Tongue (tissue), 2 donors: ENCODE results near the gene ALG12. TPM values are rescaled to one million over a fixed set of nuclear protein-coding genes. Genes with fewer than 3 reads are reported as not detected.

ENCODE experiments used
- DNase-seq: peaks from one replicate; pipeline ENCODE4 v3.0.0-alpha.2; 2015
- total RNA-seq: library from RNA; depleted of rRNA; stranded (reverse); fragments of >200 nt; gene quantifications from one replicate; pipeline ENCODE4 v1.2.3, GENCODE V29; 2014

The ALG12 gene
- total RNA-seq, 1 donor from 2014 or later = 10.3 TPM

GRCh38 chr22:49929994-49930575 lies 11.8 kb upstream of the ALG12 start:
- no peak for DNase-seq

GRCh38 chr22:49929211-49929979 lies 11.2 kb upstream of the ALG12 start:
- peak; percentile 67 for DNase-seq

- no peak for DNase-seq
Observed at GRCh38 chr22:49928555-49929210, 10.4 kb upstream of the ALG12 start.

- no peak for DNase-seq
Observed at GRCh38 chr22:49928185-49928495, 9.9 kb upstream of the ALG12 start.

- DNase-seq = no peak
Observed at GRCh38 chr22:49927483-49928184, 9.4 kb upstream of the ALG12 start.

GRCh38 chr22:49926916-49927315 lies 8.7 kb upstream of the ALG12 start:
- no peak for DNase-seq

- no peak for DNase-seq
Observed at GRCh38 chr22:49925525-49926128, 7.4 kb upstream of the ALG12 start.

GRCh38 chr22:49924113-49924833 lies 6.0 kb upstream of the ALG12 start:
- no peak for DNase-seq

- DNase-seq = no peak
Observed at GRCh38 chr22:49923445-49923844, 5.2 kb upstream of the ALG12 start.

GRCh38 chr22:49922926-49923325 lies 4.7 kb upstream of the ALG12 start:
- DNase-seq = no peak

GRCh38 chr22:49922484-49922883 lies 4.2 kb upstream of the ALG12 start:
- DNase-seq = no peak

GRCh38 chr22:49921508-49922278 lies 3.5 kb upstream of the ALG12 start:
- DNase-seq = no peak

GRCh38 chr22:49920859-49921258 lies 2.6 kb upstream of the ALG12 start:
- DNase-seq = no peak

- DNase-seq = no peak
Observed at GRCh38 chr22:49918911-49919881, 958 bp upstream of the ALG12 start.

- no peak for DNase-seq
Observed at GRCh38 chr22:49916831-49917230, 1.4 kb downstream of the ALG12 start.

- DNase-seq = no peak
Observed at GRCh38 chr22:49915610-49916009, 2.6 kb downstream of the ALG12 start.

GRCh38 chr22:49914256-49914655 lies 4.0 kb downstream of the ALG12 start:
- no peak for DNase-seq

- DNase-seq = no peak
Observed at GRCh38 chr22:49913446-49913845, 4.8 kb downstream of the ALG12 start.

- no peak for DNase-seq
Observed at GRCh38 chr22:49913026-49913425, 5.2 kb downstream of the ALG12 start.
